SK-N-SH (cell line): ENCODE results near the gene KIF25. TPM values are rescaled to one million over a fixed set of nuclear protein-coding genes. Genes with fewer than 3 reads are reported as not detected.

ENCODE experiments used
- CTCF ChIA-PET: fragments of 300-600, 350-600 bp; formaldehyde crosslinking; extraction: SDS; loops from one replicate; lab custom pipeline; 2021; lab: Yijun Ruan, JAX
- POLR2A ChIA-PET: fragments of 350-600 bp; sonication (Branson Sonifier 250); formaldehyde crosslinking; extraction: SDS; loops from one replicate; lab custom pipeline; 2020; ENCODE audit warnings: antibody characterized with exemption, inconsistent platforms; lab: Yijun Ruan, JAX
- DNase-seq: peaks from one replicate; pipeline ENCODE4 v3.0.0; 2012
- H2AFZ ChIP-seq: fragments of 200-600 bp; sonication (generic); 2 replicates; pipeline ENCODE4 v1.8.1; 2016; ENCODE audit warnings: antibody characterized with exemption, mild to moderate bottlenecking, low read depth
- H3F3A ChIP-seq: fragments of 200-600 bp; sonication (generic); replicated peaks from 2 replicates; pipeline ENCODE3; 2016; ENCODE audit warnings: antibody characterized with exemption, mild to moderate bottlenecking; ENCODE audit not compliant: insufficient read depth
- H3K27ac ChIP-seq, 2 experiments: fragments of 200-500 bp in 1 of 2; fragments of 200-600 bp in 1 of 2; sonication (Bioruptor generic) in 1 of 2; sonication (generic), shearing (Covaris generic) in 1 of 2; 2 replicates each; pipeline versions ENCODE4 v1.5.1 to v1.6.1; 2014 to 2016; ENCODE audit warnings: low read depth in 2 of 2, inconsistent platforms in 1 of 2, low read length in 1 of 2, mild to moderate bottlenecking in 1 of 2, mixed read lengths in 1 of 2
- H3K27me3 ChIP-seq: fragments of 200-600 bp; sonication (generic), shearing (Covaris generic); 2 replicates; pipeline ENCODE4 v1.6.1; 2016; ENCODE audit warnings: mixed run types; ENCODE audit not compliant: insufficient read depth
- H3K36me3 ChIP-seq, 2 experiments: fragments of 200-500 bp in 1 of 2; fragments of 200-600 bp in 1 of 2; sonication (Bioruptor generic) in 1 of 2; sonication (generic) in 1 of 2; replicated peaks in 1 of 2; 2 replicates each; pipeline versions ENCODE3 to v1.5.1; 2014 to 2016; ENCODE audit warnings: low read length in 1 of 2, mild to moderate bottlenecking in 1 of 2; ENCODE audit not compliant: insufficient read depth in 2 of 2, control insufficient read depth in 1 of 2
- H3K4me1 ChIP-seq, 2 experiments: fragments of 200-500 bp in 1 of 2; fragments of 200-600 bp in 1 of 2; sonication (Bioruptor generic) in 1 of 2; sonication (generic), shearing (Covaris generic) in 1 of 2; 2 replicates each; pipeline versions ENCODE4 v1.5.1 to v1.6.1; 2014 to 2016; ENCODE audit warnings: low read depth in 1 of 2, low read length in 1 of 2, mixed run types in 1 of 2; ENCODE audit not compliant: insufficient read depth in 2 of 2, control insufficient read depth in 1 of 2
- H3K4me2 ChIP-seq: fragments of 200-600 bp; sonication (generic), shearing (Covaris generic); 2 replicates; pipeline ENCODE4 v1.6.1; 2017; ENCODE audit warnings: mixed run types
- H3K4me3 ChIP-seq, 2 experiments: fragments of 200-500 bp in 1 of 2; fragments of 200-600 bp in 1 of 2; sonication (Bioruptor generic) in 1 of 2; sonication (generic), shearing (Covaris generic) in 1 of 2; 2 replicates each; pipeline versions ENCODE4 v1.5.1 to v1.8.1; 2014 to 2016; ENCODE audit warnings: low read depth in 2 of 2, inconsistent platforms in 1 of 2, low read length in 1 of 2, mild to moderate bottlenecking in 1 of 2, mixed read lengths in 1 of 2, moderate library complexity in 1 of 2
- H3K79me2 ChIP-seq: fragments of 200-600 bp; sonication (generic); 2 replicates; pipeline ENCODE4 v1.8.1; 2017; ENCODE audit warnings: mild to moderate bottlenecking; ENCODE audit not compliant: insufficient read depth
- H3K9ac ChIP-seq: fragments of 200-600 bp; sonication (generic); 2 replicates; pipeline ENCODE4 v1.6.1; 2017; ENCODE audit warnings: mixed run types
- H3K9me2 ChIP-seq: fragments of 200-600 bp; sonication (generic); 2 replicates; pipeline ENCODE4 v1.6.1; 2017; ENCODE audit warnings: mixed run types
- H3K9me3 ChIP-seq: fragments of 200-600 bp; sonication (generic); 2 replicates; pipeline ENCODE4 v1.6.1; 2017; ENCODE audit warnings: mixed run types, mild to moderate bottlenecking, moderate library complexity
- H4K20me1 ChIP-seq: fragments of 200-600 bp; sonication (generic); 2 replicates; pipeline ENCODE4 v1.6.1; 2017; ENCODE audit warnings: mild to moderate bottlenecking, mixed run types; ENCODE audit not compliant: insufficient read depth
- CHD2 ChIP-seq: fragments of 150-350 bp; IDR thresholded peaks from 2 replicates; pipeline ENCODE4 v1.6.1; 2018; ENCODE audit warnings: low read length; ENCODE audit not compliant: partially characterized antibody
- FOXM1 ChIP-seq: IDR thresholded peaks from 2 replicates; pipeline ENCODE4 v1.4.0; 2012; ENCODE audit warnings: low read depth, mild to moderate bottlenecking
- GABPA ChIP-seq: IDR thresholded peaks from 2 replicates; pipeline ENCODE4 v1.4.0; 2012; ENCODE audit warnings: low read depth, mild to moderate bottlenecking
- JUND ChIP-seq: IDR thresholded peaks from 2 replicates; pipeline ENCODE4 v1.4.0; 2012
- MXI1 ChIP-seq: IDR thresholded peaks from 2 replicates; pipeline ENCODE4 v1.6.1; 2012; ENCODE audit warnings: mild to moderate bottlenecking, low read depth, low read length, improper control_type of control experiment
- NRF1 ChIP-seq: IDR thresholded peaks from 2 replicates; pipeline ENCODE4 v1.6.1; 2012; ENCODE audit warnings: low read depth, mild to moderate bottlenecking, low read length
- REST ChIP-seq: IDR thresholded peaks from 2 replicates; pipeline ENCODE4 v1.6.1; 2012; ENCODE audit warnings: mild to moderate bottlenecking, low read depth, low read length, moderate library complexity
- RFX5 ChIP-seq: IDR thresholded peaks from 2 replicates; pipeline ENCODE4 v1.6.1; 2012; ENCODE audit warnings: mild to moderate bottlenecking, improper control_type of control experiment, low read length
- RXRA ChIP-seq: IDR thresholded peaks from 2 replicates; pipeline ENCODE4 v1.4.0; 2012; ENCODE audit warnings: low read depth, mild to moderate bottlenecking, borderline replicate concordance
- TAF1 ChIP-seq: IDR thresholded peaks from 2 replicates; pipeline ENCODE4 v1.6.1; 2012; ENCODE audit warnings: low read depth, mild to moderate bottlenecking, low read length, moderate library complexity, borderline replicate concordance
- USF2 ChIP-seq: fragments of 150-350 bp; IDR thresholded peaks from 2 replicates; pipeline ENCODE4 v1.6.1; 2017; ENCODE audit warnings: antibody characterized with exemption, low read length, low read depth, borderline replicate concordance
- WGBS: methylation state at CpG from one replicate; pipeline ENCODE4 v1.1.6; 2017; ENCODE audit warnings: low lambda C conversion rate; 5-methylcytosine and 5-hydroxymethylcytosine counted together
- polyA plus RNA-seq, 3 experiments: library from polyadenylated mRNA; depleted of rRNA; stranded (reverse); fragments of >200 nt; gene quantifications; 2 replicates each; pipeline ENCODE4 v1.2.3, GENCODE V29; 2012

The KIF25 gene
- polyA plus RNA-seq, 1 of the 3 experiments (the other 2 are of a cell fraction), result not detected

GRCh38 chr6:167979436-167980139 is 17.9 kb upstream of the KIF25 start:
- CTCF ChIA-PET, result interaction anchor here (0.7 to 2.3 kb wide), 2 partner anchors 12 to 504 kb away, joined by 3 to 8 read pairs; no protein-coding TSS in a partner anchor
- Histone ChIP-seq H4K20me1 (no peaks in the 10 kb centered on the region), H2AFZ (no peak overlapping the region), H3K36me3 (no peaks in the 10 kb centered on the region), H3K9me2 (no peaks in the 10 kb centered on the region), H3K4me1 (peaks cover 0 to 4% of the 10 kb centered on the region in 2 experiments; a peak in 1 of 4 replicates), H3K27me3 (no peaks in the 10 kb centered on the region), H3K79me2 (no peaks in the 10 kb centered on the region), H3K4me3 (no peak overlapping the region), H3K9ac (no peak overlapping the region), H3K27ac (no peak overlapping the region), H3K9me3 (no peaks in the 10 kb centered on the region), H3K4me2 (no peak overlapping the region), H3F3A (no peaks in the 10 kb centered on the region)
- DNase-seq, result no peak
- TF ChIP-seq FOXM1 (no peak), CHD2 (no peak), JUND (no peak), REST (no peak), MXI1 (no peak), RFX5 (no peak), TAF1 (no peak), GABPA (no peak), USF2 (no peak), NRF1 (no peak), RXRA (no peak)
- WGBS, result 81% methylated on average over 12 of the region's 12 CpGs
- POLR2A ChIA-PET, result interaction anchor here (0.6 kb wide), 1 partner anchor 282 kb away, joined by 5 read pairs; no protein-coding TSS in a partner anchor
